Measurements from ENCODE around the gene MFAP2.

DNA sequence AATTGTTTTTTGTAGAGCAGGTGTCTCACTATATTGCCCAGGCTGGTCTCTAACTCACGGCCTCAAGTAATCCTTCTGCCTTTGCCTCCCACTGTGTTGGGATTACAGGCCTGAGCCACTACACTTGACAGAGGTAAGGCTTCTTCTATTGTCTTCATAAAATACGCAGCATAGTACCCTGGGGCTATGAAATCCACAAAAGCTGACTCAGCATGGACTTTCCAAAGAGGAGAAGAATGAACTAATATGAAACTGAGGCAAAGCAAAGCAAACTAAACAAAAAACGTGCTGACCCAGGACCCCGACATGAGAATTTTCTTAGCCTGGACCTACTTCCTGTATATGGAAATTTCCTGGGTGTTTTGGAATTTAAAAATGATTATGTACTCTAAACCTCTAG, 49.8 kb upstream of the MFAP2 start:
- TF ChIP-seq POLR2A (IDR thresholded peaks at IDR 0.05) (no peak), POLR2AphosphoS5 (IDR thresholded peaks at IDR 0.05) (no peak)
- TF ChIP-seq, protein P1, sequence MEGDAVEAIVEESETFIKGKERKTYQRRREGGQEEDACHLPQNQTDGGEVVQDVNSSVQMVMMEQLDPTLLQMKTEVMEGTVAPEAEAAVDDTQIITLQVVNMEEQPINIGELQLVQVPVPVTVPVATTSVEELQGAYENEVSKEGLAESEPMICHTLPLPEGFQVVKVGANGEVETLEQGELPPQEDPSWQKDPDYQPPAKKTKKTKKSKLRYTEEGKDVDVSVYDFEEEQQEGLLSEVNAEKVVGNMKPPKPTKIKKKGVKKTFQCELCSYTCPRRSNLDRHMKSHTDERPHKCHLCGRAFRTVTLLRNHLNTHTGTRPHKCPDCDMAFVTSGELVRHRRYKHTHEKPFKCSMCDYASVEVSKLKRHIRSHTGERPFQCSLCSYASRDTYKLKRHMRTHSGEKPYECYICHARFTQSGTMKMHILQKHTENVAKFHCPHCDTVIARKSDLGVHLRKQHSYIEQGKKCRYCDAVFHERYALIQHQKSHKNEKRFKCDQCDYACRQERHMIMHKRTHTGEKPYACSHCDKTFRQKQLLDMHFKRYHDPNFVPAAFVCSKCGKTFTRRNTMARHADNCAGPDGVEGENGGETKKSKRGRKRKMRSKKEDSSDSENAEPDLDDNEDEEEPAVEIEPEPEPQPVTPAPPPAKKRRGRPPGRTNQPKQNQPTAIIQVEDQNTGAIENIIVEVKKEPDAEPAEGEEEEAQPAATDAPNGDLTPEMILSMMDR (IDR thresholded peaks at IDR 0.05), result no peak
